IMR-90 (cell line): ENCODE measurements around the gene FGD5. TPM values are rescaled to one million over a fixed set of nuclear protein-coding genes. Genes with fewer than 3 reads are reported as not detected.

Experiments
- polyA plus RNA-seq, 3 experiments: library from polyadenylated mRNA; depleted of rRNA; stranded (reverse); fragments of >200 nt; gene quantifications; 2 replicates each; pipeline ENCODE4 v1.2.3, GENCODE V29; 2012; ENCODE audit warnings: low replicate concordance in 1 of 3
- total RNA-seq: library from RNA; depleted of rRNA; stranded (reverse); fragments of >200 nt; gene quantifications from 2 replicates; pipeline ENCODE4 v1.2.3, GENCODE V29; 2012
- TF ChIP-seq, protein P1 (sequence below): conservative IDR thresholded peaks from 2 replicates; pipeline ENCODE4 v1.5.1; 2012; ENCODE audit warnings: mild to moderate bottlenecking, low read depth, low read length, improper control_type of control experiment

The FGD5 gene
- total and polyA plus RNA-seq, 2 of the 4 experiments (the other 2 are of a cell fraction) = not detected

DNA sequence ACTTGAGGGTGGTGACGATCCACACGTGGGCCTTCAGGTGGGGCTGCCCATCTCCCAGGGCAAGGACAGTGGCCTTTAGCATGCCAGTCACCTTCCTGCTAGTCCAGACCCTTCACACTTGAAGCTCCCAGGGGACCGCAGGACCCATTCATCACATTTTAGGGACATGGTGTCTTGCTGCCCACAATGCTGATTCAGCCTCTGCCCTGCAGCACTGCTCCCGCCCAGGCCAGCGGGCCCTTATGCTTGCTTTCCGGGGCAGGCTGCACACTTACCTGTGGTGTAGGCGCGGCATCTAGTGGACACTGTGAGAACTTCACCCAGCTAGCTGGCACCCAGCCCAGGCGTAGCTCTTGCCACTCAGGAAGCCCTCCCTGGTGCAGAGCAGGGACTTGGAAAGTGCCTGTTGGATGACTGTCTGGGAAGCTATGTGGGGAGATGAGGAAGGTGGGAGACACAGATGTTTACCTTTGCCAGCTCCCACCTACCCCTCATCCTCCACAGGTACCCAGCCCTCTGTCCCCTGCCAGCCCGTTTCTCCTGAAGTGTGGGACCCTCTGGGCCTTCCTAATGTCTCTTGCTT lies 102.4 kb downstream of the FGD5 start (continued):
- TF ChIP-seq, protein P1, sequence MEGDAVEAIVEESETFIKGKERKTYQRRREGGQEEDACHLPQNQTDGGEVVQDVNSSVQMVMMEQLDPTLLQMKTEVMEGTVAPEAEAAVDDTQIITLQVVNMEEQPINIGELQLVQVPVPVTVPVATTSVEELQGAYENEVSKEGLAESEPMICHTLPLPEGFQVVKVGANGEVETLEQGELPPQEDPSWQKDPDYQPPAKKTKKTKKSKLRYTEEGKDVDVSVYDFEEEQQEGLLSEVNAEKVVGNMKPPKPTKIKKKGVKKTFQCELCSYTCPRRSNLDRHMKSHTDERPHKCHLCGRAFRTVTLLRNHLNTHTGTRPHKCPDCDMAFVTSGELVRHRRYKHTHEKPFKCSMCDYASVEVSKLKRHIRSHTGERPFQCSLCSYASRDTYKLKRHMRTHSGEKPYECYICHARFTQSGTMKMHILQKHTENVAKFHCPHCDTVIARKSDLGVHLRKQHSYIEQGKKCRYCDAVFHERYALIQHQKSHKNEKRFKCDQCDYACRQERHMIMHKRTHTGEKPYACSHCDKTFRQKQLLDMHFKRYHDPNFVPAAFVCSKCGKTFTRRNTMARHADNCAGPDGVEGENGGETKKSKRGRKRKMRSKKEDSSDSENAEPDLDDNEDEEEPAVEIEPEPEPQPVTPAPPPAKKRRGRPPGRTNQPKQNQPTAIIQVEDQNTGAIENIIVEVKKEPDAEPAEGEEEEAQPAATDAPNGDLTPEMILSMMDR = peak; percentile 95
